Hepatocyte (in vitro differentiated cells): ENCODE measurements around the gene AK2. TPM values are rescaled to one million over a fixed set of nuclear protein-coding genes. Genes with fewer than 3 reads are reported as not detected.

Experiments used
- DNase-seq: peaks from one replicate; pipeline ENCODE4 v3.0.0-alpha.2; 2016; ENCODE audit warnings: low spot score
- H2AFZ ChIP-seq: fragments of 200-600 bp; sonication (generic); 2 replicates; pipeline ENCODE4 v1.6.0; 2016; ENCODE audit warnings: antibody characterized with exemption, mild to moderate bottlenecking
- H3K27ac ChIP-seq: fragments of 200-600 bp; sonication (generic); 2 replicates; pipeline ENCODE4 v1.5.1; 2016; ENCODE audit warnings: mild to moderate bottlenecking
- H3K27me3 ChIP-seq: fragments of 200-600 bp; sonication (generic); 2 replicates; pipeline ENCODE4 v1.6.1; 2016
- H3K36me3 ChIP-seq: fragments of 200-600 bp; sonication (generic); replicated peaks from 2 replicates; pipeline ENCODE4 v1.5.1; 2016; ENCODE audit warnings: low read depth; ENCODE audit not compliant: insufficient read depth
- H3K4me1 ChIP-seq: fragments of 200-600 bp; sonication (generic); 2 replicates; pipeline ENCODE4 v1.5.1; 2016; ENCODE audit warnings: mild to moderate bottlenecking, moderate library complexity; ENCODE audit not compliant: insufficient read depth
- H3K4me2 ChIP-seq: fragments of 200-600 bp; sonication (generic); 2 replicates; pipeline ENCODE4 v1.6.0; 2016
- H3K4me3 ChIP-seq: fragments of 200-600 bp; sonication (generic); 2 replicates; pipeline ENCODE4 v1.5.1; 2016; ENCODE audit warnings: mild to moderate bottlenecking
- H3K79me2 ChIP-seq: fragments of 200-600 bp; sonication (generic); 2 replicates; pipeline ENCODE4 v1.6.0; 2017; ENCODE audit warnings: mild to moderate bottlenecking
- H3K9me2 ChIP-seq: fragments of 200-600 bp; sonication (generic); replicated peaks from 2 replicates; pipeline ENCODE4 v1.6.0; 2017; ENCODE audit warnings: mild to moderate bottlenecking; ENCODE audit not compliant: insufficient read depth
- H3K9me3 ChIP-seq: fragments of 200-600 bp; sonication (generic); 2 replicates; pipeline ENCODE4 v1.5.1; 2016; ENCODE audit warnings: low read depth, mild to moderate bottlenecking
- H4K20me1 ChIP-seq: fragments of 200-600 bp; sonication (generic); 2 replicates; pipeline ENCODE4 v1.6.0; 2016; ENCODE audit warnings: mild to moderate bottlenecking; ENCODE audit not compliant: insufficient read depth, poor library complexity, severe bottlenecking
- CTCF ChIP-seq: fragments of 200-600 bp; sonication (generic); IDR thresholded peaks from 2 replicates; pipeline ENCODE4 v1.5.1; 2016; ENCODE audit warnings: antibody characterized with exemption, mild to moderate bottlenecking; ENCODE audit not compliant: poor library complexity
- EZH2 ChIP-seq: fragments of 200-600 bp; sonication (generic); IDR thresholded peaks from 2 replicates; pipeline ENCODE4 v1.6.1; 2016; ENCODE audit warnings: antibody characterized with exemption, mild to moderate bottlenecking, borderline replicate concordance
- EZH2phosphoT487 ChIP-seq: fragments of 200-600 bp; sonication (generic); IDR thresholded peaks from one replicate; pipeline ENCODE4 v1.6.1; 2018; ENCODE audit warnings: antibody characterized with exemption, mild to moderate bottlenecking, low read depth, moderate library complexity; ENCODE audit not compliant: unreplicated experiment, severe bottlenecking
- WGBS: methylation state at CpG from one replicate; pipeline ENCODE4 v1.1.6; 2016; ENCODE audit warnings: low lambda C conversion rate; ENCODE audit errors: missing lambda C conversion rate; 5-methylcytosine and 5-hydroxymethylcytosine counted together
- polyA plus RNA-seq: library from polyadenylated mRNA; unstranded; fragments of >200 nt; fragmentation: Nextera tagmentation; extraction: Ambion mirVana; gene quantifications from 2 replicates; pipeline ENCODE4 v1.2.1, GENCODE V29; 2016
- total RNA-seq: library from RNA; depleted of rRNA; stranded (reverse); fragments of >200 nt; gene quantifications from 2 replicates; pipeline ENCODE4 v1.2.3, GENCODE V29; 2014

AK2 gene
- total and polyA plus RNA-seq, 2 experiments from 2014 or later: 120 to 147 TPM

GRCh38 chr1:33036051-33036525 lies 595 bp downstream of the AK2 start:
- no peaks in the 10 kb centered on the region for H3K9me2 ChIP-seq
- DNase-seq: peak; percentile 44
- 13% methylated on average over 5 of the region's 5 CpGs for WGBS
- peak overlapping the region; percentile 34 for H2AFZ ChIP-seq
- H3K4me2 ChIP-seq: peak overlapping the region; percentile 82
- peaks cover 23% of the 10 kb centered on the region for H3K4me1 ChIP-seq
- no peaks in the 10 kb centered on the region for H3K36me3 ChIP-seq
- no peak for TF ChIP-seq EZH2phosphoT487
- TF ChIP-seq EZH2: no peak
- TF ChIP-seq CTCF: no peak
- H3K9me3 ChIP-seq: no peaks in the 10 kb centered on the region
- peak overlapping the region; percentile 43 for H3K4me3 ChIP-seq
- peak overlapping the region; percentile 89 for H3K27ac ChIP-seq
- H3K27me3 ChIP-seq: no peaks in the 10 kb centered on the region
- peaks cover 54% of the 10 kb centered on the region for H3K79me2 ChIP-seq
- H4K20me1 ChIP-seq: peaks cover 24% of the 10 kb centered on the region

GRCh38 chr1:33032126-33032869 lies 4.4 kb downstream of the AK2 start:
- no peak overlapping the region for H3K4me3 ChIP-seq
- 86% methylated on average over 6 of the region's 6 CpGs for WGBS
- DNase-seq: no peak
- no peaks in the 10 kb centered on the region for H3K27me3 ChIP-seq
- H3K36me3 ChIP-seq: no peaks in the 10 kb centered on the region
- no peak overlapping the region for H3K4me2 ChIP-seq
- H3K27ac ChIP-seq: no peak overlapping the region
- no peak overlapping the region for H2AFZ ChIP-seq
- no peaks in the 10 kb centered on the region for H3K9me2 ChIP-seq
- no peak for TF ChIP-seq CTCF
- TF ChIP-seq EZH2phosphoT487: no peak
- TF ChIP-seq EZH2: no peak
- H3K79me2 ChIP-seq: peaks cover 90% of the 10 kb centered on the region
- H4K20me1 ChIP-seq: peaks cover 28% of the 10 kb centered on the region
- H3K9me3 ChIP-seq: no peaks in the 10 kb centered on the region
- H3K4me1 ChIP-seq: peaks cover 26% of the 10 kb centered on the region

- Histone ChIP-seq H3K36me3 (no peaks in the 10 kb centered on the region), H4K20me1 (peaks cover 28% of the 10 kb centered on the region), H3K9me3 (no peaks in the 10 kb centered on the region), H3K4me1 (peaks cover 26% of the 10 kb centered on the region), H3K4me3 (no peak overlapping the region), H3K27ac (no peak overlapping the region), H3K79me2 (peaks cover 98% of the 10 kb centered on the region), H3K9me2 (no peaks in the 10 kb centered on the region), H2AFZ (no peak overlapping the region), H3K27me3 (no peaks in the 10 kb centered on the region), H3K4me2 (no peak overlapping the region)
- no peak for DNase-seq
- WGBS: 96% methylated on average over 4 of the region's 4 CpGs
- TF ChIP-seq EZH2: no peak
- TF ChIP-seq CTCF: no peak
- TF ChIP-seq EZH2phosphoT487: no peak
Measured at GRCh38 chr1:33031506-33031905, 5.2 kb downstream of the AK2 start.
